ENCODE data around the gene LBP.

DNA sequence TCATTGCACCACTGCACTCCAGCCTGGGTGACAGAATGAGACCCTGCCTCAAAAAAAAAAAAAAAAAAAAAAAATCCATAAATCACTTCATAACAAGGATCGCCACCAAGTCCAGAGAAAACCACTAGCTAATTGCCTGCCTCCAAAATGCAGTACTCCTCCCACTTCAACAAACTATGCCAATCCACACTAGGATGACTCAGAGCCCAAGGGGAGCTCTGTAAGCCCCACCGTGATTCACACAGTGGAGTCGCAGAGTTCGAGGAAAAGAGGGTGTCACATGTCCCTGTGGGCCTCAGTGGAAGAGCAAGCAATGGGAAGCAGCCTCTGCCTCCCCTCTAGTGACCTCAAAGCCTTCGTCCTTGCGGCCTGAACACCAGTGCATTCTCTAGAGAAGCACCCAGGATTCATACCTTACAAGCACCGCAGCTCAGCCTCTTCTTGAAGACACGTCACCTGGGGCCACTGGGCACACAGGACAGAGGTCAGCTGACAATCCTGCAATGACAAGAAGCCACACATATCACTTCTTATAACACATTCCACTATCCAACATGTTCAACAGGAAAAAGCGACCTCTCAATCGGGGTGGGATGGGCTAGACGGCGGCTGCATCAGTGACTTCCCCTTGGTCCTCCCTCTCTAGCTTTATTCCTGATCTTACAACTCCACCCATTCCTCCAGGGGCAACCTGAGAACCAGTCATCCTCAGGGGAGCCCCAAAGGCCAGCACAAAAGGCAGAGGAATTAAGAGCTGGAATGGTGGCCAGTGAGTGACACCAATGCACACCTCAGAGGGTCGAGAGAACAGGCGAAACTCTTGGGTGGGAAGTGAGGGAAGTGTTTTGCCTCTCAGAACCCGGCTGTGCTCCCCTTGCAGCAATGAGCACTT lies 80.0 kb downstream of the LBP start:
- no peak for TF ChIP-seq RAD21 (IDR thresholded peaks at IDR 0.05; ENCODE audit: low read depth)
- TF ChIP-seq, protein P1, sequence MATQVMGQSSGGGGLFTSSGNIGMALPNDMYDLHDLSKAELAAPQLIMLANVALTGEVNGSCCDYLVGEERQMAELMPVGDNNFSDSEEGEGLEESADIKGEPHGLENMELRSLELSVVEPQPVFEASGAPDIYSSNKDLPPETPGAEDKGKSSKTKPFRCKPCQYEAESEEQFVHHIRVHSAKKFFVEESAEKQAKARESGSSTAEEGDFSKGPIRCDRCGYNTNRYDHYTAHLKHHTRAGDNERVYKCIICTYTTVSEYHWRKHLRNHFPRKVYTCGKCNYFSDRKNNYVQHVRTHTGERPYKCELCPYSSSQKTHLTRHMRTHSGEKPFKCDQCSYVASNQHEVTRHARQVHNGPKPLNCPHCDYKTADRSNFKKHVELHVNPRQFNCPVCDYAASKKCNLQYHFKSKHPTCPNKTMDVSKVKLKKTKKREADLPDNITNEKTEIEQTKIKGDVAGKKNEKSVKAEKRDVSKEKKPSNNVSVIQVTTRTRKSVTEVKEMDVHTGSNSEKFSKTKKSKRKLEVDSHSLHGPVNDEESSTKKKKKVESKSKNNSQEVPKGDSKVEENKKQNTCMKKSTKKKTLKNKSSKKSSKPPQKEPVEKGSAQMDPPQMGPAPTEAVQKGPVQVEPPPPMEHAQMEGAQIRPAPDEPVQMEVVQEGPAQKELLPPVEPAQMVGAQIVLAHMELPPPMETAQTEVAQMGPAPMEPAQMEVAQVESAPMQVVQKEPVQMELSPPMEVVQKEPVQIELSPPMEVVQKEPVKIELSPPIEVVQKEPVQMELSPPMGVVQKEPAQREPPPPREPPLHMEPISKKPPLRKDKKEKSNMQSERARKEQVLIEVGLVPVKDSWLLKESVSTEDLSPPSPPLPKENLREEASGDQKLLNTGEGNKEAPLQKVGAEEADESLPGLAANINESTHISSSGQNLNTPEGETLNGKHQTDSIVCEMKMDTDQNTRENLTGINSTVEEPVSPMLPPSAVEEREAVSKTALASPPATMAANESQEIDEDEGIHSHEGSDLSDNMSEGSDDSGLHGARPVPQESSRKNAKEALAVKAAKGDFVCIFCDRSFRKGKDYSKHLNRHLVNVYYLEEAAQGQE (IDR thresholded peaks at IDR 0.05; ENCODE audit: low read depth) = no peak
- TF ChIP-seq, protein P2, sequence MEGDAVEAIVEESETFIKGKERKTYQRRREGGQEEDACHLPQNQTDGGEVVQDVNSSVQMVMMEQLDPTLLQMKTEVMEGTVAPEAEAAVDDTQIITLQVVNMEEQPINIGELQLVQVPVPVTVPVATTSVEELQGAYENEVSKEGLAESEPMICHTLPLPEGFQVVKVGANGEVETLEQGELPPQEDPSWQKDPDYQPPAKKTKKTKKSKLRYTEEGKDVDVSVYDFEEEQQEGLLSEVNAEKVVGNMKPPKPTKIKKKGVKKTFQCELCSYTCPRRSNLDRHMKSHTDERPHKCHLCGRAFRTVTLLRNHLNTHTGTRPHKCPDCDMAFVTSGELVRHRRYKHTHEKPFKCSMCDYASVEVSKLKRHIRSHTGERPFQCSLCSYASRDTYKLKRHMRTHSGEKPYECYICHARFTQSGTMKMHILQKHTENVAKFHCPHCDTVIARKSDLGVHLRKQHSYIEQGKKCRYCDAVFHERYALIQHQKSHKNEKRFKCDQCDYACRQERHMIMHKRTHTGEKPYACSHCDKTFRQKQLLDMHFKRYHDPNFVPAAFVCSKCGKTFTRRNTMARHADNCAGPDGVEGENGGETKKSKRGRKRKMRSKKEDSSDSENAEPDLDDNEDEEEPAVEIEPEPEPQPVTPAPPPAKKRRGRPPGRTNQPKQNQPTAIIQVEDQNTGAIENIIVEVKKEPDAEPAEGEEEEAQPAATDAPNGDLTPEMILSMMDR (IDR thresholded peaks at IDR 0.05 in 2 of 3, conservative IDR thresholded peaks at IDR 0.05 in 1 of 3; ENCODE audit: borderline replicate concordance in 1 of 3, insufficient read depth in 1 of 3, low read depth in 2 of 3, low read length in 2 of 3) = no peak
- no peak for TF ChIP-seq ZFX (IDR thresholded peaks at IDR 0.05)
- TF ChIP-seq POLR2AphosphoS5 (IDR thresholded peaks at IDR 0.05; ENCODE audit: low read depth, low read length) = no peak
- no peak for TF ChIP-seq SP1 (IDR thresholded peaks at IDR 0.05; ENCODE audit: low read depth)
- TF ChIP-seq SIN3A (IDR thresholded peaks at IDR 0.05; ENCODE audit: low read depth) = no peak
- TF ChIP-seq POLR2A (IDR thresholded peaks at IDR 0.05; ENCODE audit: borderline replicate concordance, extremely low read depth, insufficient read depth, insufficient read length) = no peak

All from HCT116 (cell line).